ENCODE results near the gene FAM3D.
A peak's percentile ranks its signal among the peaks of the same experiment; 100 is the strongest.

Gene FAM3D

GRCh38 chr3:58651276-58651675 is 15.3 kb downstream of the FAM3D start:
- TF ChIP-seq CTCF (IDR thresholded peaks at IDR 0.05; ENCODE audit: extremely low read depth, insufficient read depth, missing control alignments), result no peak

GRCh38 chr3:58647381-58648141 is 19.0 kb downstream of the FAM3D start:
- no peak for TF ChIP-seq CTCF (IDR thresholded peaks at IDR 0.05; ENCODE audit: extremely low read depth, insufficient read depth, missing control alignments)
- in situ Hi-C loops (cut with MboI; ENCODE audit: low pct_unique_long_range_greater_than_20kb, low sequenced_read_pairs, unreplicated experiment), result loop anchor here (25.0 kb wide), 1 partner anchor 335 kb away; the partner anchor contains the start of genes HTD2 and RPP14
- no peak for DNase-seq (ENCODE audit: low spot score)

More at GRCh38 chr3:58651276-58651675, 15.3 kb downstream of the FAM3D start:
- in situ Hi-C loops (cut with MboI; ENCODE audit: low pct_unique_long_range_greater_than_20kb, low sequenced_read_pairs, unreplicated experiment), result no loop called here
- DNase-seq (ENCODE audit: low spot score), result no peak

- TF ChIP-seq CTCF (IDR thresholded peaks at IDR 0.05; ENCODE audit: extremely low read depth, insufficient read depth, missing control alignments), result no peak
- in situ Hi-C loops (cut with MboI; ENCODE audit: low pct_unique_long_range_greater_than_20kb, low sequenced_read_pairs, unreplicated experiment), result loop anchor here (25.0 kb wide), 1 partner anchor 334 kb away; the partner anchor contains the start of genes HTD2 and RPP14
- DNase-seq (ENCODE audit: low spot score), result no peak
Measured at GRCh38 chr3:58646503-58646902, 20.1 kb downstream of the FAM3D start.

GRCh38 chr3:58645726-58646125 is 20.8 kb downstream of the FAM3D start:
- no peak for DNase-seq (ENCODE audit: low spot score)
- in situ Hi-C loops (cut with MboI; ENCODE audit: low pct_unique_long_range_greater_than_20kb, low sequenced_read_pairs, unreplicated experiment), result loop anchor here (25.0 kb wide), 1 partner anchor 333 kb away; the partner anchor contains the start of genes HTD2 and RPP14
- TF ChIP-seq CTCF (IDR thresholded peaks at IDR 0.05; ENCODE audit: extremely low read depth, insufficient read depth, missing control alignments), result no peak

GRCh38 chr3:58642846-58643245 is 23.7 kb downstream of the FAM3D start:
- in situ Hi-C loops (cut with MboI; ENCODE audit: low pct_unique_long_range_greater_than_20kb, low sequenced_read_pairs, unreplicated experiment), result loop anchor here (25.0 kb wide), 1 partner anchor 331 kb away; the partner anchor contains the start of genes HTD2 and RPP14
- no peak for TF ChIP-seq CTCF (IDR thresholded peaks at IDR 0.05; ENCODE audit: extremely low read depth, insufficient read depth, missing control alignments)
- no peak for DNase-seq (ENCODE audit: low spot score)

GRCh38 chr3:58640700-58641372 is 25.7 kb downstream of the FAM3D start:
- DNase-seq (ENCODE audit: low spot score), result peak; percentile 82
- peak; percentile 93 for TF ChIP-seq CTCF (IDR thresholded peaks at IDR 0.05; ENCODE audit: extremely low read depth, insufficient read depth, missing control alignments)
- in situ Hi-C loops (cut with MboI; ENCODE audit: low pct_unique_long_range_greater_than_20kb, low sequenced_read_pairs, unreplicated experiment), result loop anchor here (25.0 kb wide), 1 partner anchor 329 kb away; the partner anchor contains the start of genes HTD2 and RPP14
